Neural cell (in vitro differentiated cells): ENCODE measurements around the gene NCKAP5. TPM values are rescaled to one million over a fixed set of nuclear protein-coding genes. Genes with fewer than 3 reads are reported as not detected.

Experiments
- H2AFZ ChIP-seq: fragments of 200-600, 300-800 bp; sonication (generic), shearing (Covaris generic); 2 replicates; pipeline ENCODE4 v1.6.0; 2014; ENCODE audit warnings: low read depth, mild to moderate bottlenecking, antibody characterized with exemption, low read length, moderate library complexity
- H3F3A ChIP-seq: fragments of 200-600 bp; shearing (Covaris generic); 2 replicates; pipeline ENCODE4 v1.6.1; 2016; ENCODE audit warnings: mild to moderate bottlenecking, moderate library complexity, mixed read lengths, antibody characterized with exemption, low read length; ENCODE audit not compliant: insufficient read depth, poor library complexity, severe bottlenecking
- H3K27ac ChIP-seq: fragments of 200-600, 300-800 bp; sonication (generic), shearing (Covaris generic); 2 replicates; pipeline ENCODE4 v1.5.1; 2014; ENCODE audit warnings: mild to moderate bottlenecking, low read length, moderate library complexity
- H3K27me3 ChIP-seq: fragments of 300-800, 200-600 bp; sonication (generic), shearing (Covaris generic); 2 replicates; pipeline ENCODE4 v1.6.0; 2014; ENCODE audit warnings: mild to moderate bottlenecking, low read depth, low read length, moderate library complexity; ENCODE audit not compliant: insufficient read depth
- H3K36me3 ChIP-seq: fragments of 300-800, 200-600 bp; sonication (generic), shearing (Covaris generic); 2 replicates; pipeline ENCODE4 v1.5.1; 2014; ENCODE audit warnings: mild to moderate bottlenecking, antibody characterized with exemption, low read length, moderate library complexity; ENCODE audit not compliant: insufficient read depth
- H3K4me2 ChIP-seq: fragments of 300-800, 200-600 bp; sonication (generic), shearing (Covaris generic); 2 replicates; pipeline ENCODE4 v1.6.0; 2014; ENCODE audit warnings: mild to moderate bottlenecking, low read length
- H3K4me3 ChIP-seq: fragments of 300-800, 200-600 bp; sonication (generic), shearing (Covaris generic); 2 replicates; pipeline ENCODE4 v1.5.1; 2014; ENCODE audit warnings: mild to moderate bottlenecking, low read length, moderate library complexity
- H3K79me2 ChIP-seq: fragments of 200-600 bp; shearing (Covaris generic); replicated peaks from 2 replicates; pipeline ENCODE4 v1.6.0; 2014; ENCODE audit warnings: mild to moderate bottlenecking, low read length, moderate library complexity; ENCODE audit not compliant: insufficient read depth
- H3K9ac ChIP-seq: fragments of 300-800, 200-600 bp; sonication (generic), shearing (Covaris generic); 2 replicates; pipeline ENCODE4 v1.6.1; 2016; ENCODE audit warnings: mild to moderate bottlenecking, low read length, mixed read lengths
- H3K9me2 ChIP-seq: fragments of 200-600 bp; shearing (Covaris generic); 2 replicates; pipeline ENCODE4 v1.6.1; 2016; ENCODE audit warnings: mild to moderate bottlenecking, low read length, mixed read lengths; ENCODE audit not compliant: insufficient read depth
- H3K9me3 ChIP-seq: fragments of 200-600, 300-800 bp; sonication (generic), shearing (Covaris generic); 2 replicates; pipeline ENCODE4 v1.6.1; 2016; ENCODE audit warnings: mild to moderate bottlenecking, mixed run types, low read length, moderate library complexity, mixed read lengths
- H4K20me1 ChIP-seq: fragments of 200-600 bp; shearing (Covaris generic); 2 replicates; pipeline ENCODE4 v1.6.1; 2016; ENCODE audit warnings: mild to moderate bottlenecking, mixed run types; ENCODE audit not compliant: insufficient read depth
- CTCF ChIP-seq: fragments of 450-650 bp; IDR thresholded peaks from 2 replicates; pipeline ENCODE4 v1.5.1; 2014; ENCODE audit warnings: antibody characterized with exemption, mild to moderate bottlenecking, moderate library complexity; ENCODE audit not compliant: poor library complexity, severe bottlenecking
- EP300 ChIP-seq: fragments of 450-650 bp; conservative IDR thresholded peaks from 2 replicates; pipeline ENCODE4 v1.6.1; 2014; ENCODE audit warnings: antibody characterized with exemption, mild to moderate bottlenecking, moderate library complexity; ENCODE audit not compliant: poor library complexity, severe bottlenecking
- EZH2 ChIP-seq: fragments of 200-600, 300-800 bp; shearing (Covaris generic), sonication (generic); IDR thresholded peaks from 2 replicates; pipeline ENCODE4 v1.6.1; 2014; ENCODE audit warnings: antibody characterized with exemption, low read length, borderline replicate concordance, mild to moderate bottlenecking; ENCODE audit not compliant: insufficient read depth, poor library complexity, severe bottlenecking
- MXI1 ChIP-seq: fragments of 450-650 bp; conservative IDR thresholded peaks from 2 replicates; pipeline ENCODE4 v1.6.1; 2014; ENCODE audit warnings: antibody characterized with exemption, mild to moderate bottlenecking; ENCODE audit not compliant: poor library complexity, severe bottlenecking
- POLR2AphosphoS5 ChIP-seq: IDR thresholded peaks from 2 replicates; pipeline ENCODE4 v1.6.1; 2012
- RAD21 ChIP-seq: fragments of 450-650 bp; conservative IDR thresholded peaks from 2 replicates; pipeline ENCODE4 v1.6.1; 2014; ENCODE audit warnings: antibody characterized with exemption, mild to moderate bottlenecking, moderate library complexity
- REST ChIP-seq: IDR thresholded peaks from 2 replicates; pipeline ENCODE4 v1.6.1; 2012; ENCODE audit warnings: borderline replicate concordance
- SMC3 ChIP-seq: fragments of 450-650 bp; conservative IDR thresholded peaks from 2 replicates; pipeline ENCODE4 v1.6.1; 2014; ENCODE audit warnings: antibody characterized with exemption, mild to moderate bottlenecking, moderate library complexity; ENCODE audit not compliant: poor library complexity
- TAF1 ChIP-seq: IDR thresholded peaks from 2 replicates; pipeline ENCODE4 v1.6.1; 2012; ENCODE audit warnings: low read depth
- polyA plus RNA-seq: library from polyadenylated mRNA; depleted of rRNA; stranded (reverse); fragments of >200 nt; gene quantifications from 2 replicates; pipeline ENCODE4 v1.2.3, GENCODE V29; 2014

The NCKAP5 gene
- polyA plus RNA-seq, 1 donor from 2014 or later = 2.4 TPM

- no peak overlapping the region for H3K4me3 ChIP-seq
- no peaks in the 10 kb centered on the region for H3K36me3 ChIP-seq
- no peaks in the 10 kb centered on the region for H3F3A ChIP-seq
- H3K4me2 ChIP-seq = no peak overlapping the region
- H3K9me3 ChIP-seq = no peaks in the 10 kb centered on the region
- no peak overlapping the region for H2AFZ ChIP-seq
- H3K9ac ChIP-seq = no peak overlapping the region
- no peak overlapping the region for H3K27ac ChIP-seq
- TF ChIP-seq SMC3 (no peak), MXI1 (no peak), RAD21 (no peak), CTCF (no peak), EZH2 (no peak), EP300 (no peak), REST (no peak), TAF1 (no peak), POLR2AphosphoS5 (no peak)
- no peaks in the 10 kb centered on the region for H3K9me2 ChIP-seq
- H3K79me2 ChIP-seq = no peaks in the 10 kb centered on the region
- H3K27me3 ChIP-seq = no peaks in the 10 kb centered on the region
- no peaks in the 10 kb centered on the region for H4K20me1 ChIP-seq
These were observed 130.8 kb downstream of the NCKAP5 start for GRCh38 chr2:133437492-133437891.

DNA sequence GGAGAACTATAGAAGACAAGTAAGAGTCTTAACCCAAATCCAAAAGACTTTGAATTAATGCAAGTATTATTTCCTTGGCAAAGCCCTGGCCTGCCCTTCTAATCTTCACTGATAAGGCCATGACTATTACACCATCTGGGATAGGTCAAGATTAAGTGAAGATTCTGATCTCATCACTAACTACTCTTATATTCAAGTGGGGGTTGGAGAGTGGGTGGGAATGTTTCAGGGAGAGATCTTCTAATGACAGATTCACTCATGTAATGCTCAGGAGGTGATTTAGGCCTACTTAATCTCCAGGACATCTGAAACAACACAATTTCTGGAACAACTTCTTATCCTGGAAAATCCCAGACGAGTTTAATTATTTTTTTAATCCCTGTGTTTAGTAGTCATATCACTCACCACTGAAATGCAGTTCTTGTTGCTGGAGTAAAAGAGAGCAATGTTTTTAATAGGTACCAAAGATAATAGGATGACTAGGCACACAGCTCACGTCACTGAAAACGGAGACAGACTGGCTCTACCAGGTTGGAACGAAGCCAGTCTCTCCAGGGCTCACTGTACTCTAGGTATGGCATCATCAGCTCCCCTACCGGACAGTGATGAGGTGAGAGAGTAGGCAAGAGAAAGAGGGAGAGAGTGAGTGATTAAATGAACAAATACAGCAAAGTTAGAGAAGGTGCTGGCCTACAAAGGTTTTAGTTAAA, 133.1 kb downstream of the NCKAP5 start:
- no peak overlapping the region for H3K4me2 ChIP-seq
- no peak overlapping the region for H3K9ac ChIP-seq
- no peak overlapping the region for H2AFZ ChIP-seq

More for the DNA sequence above, 133.1 kb downstream of the NCKAP5 start:
- Histone ChIP-seq H3K36me3 (no peaks in the 10 kb centered on the region), H3F3A (no peaks in the 10 kb centered on the region), H3K27me3 (no peaks in the 10 kb centered on the region), H3K9me2 (no peaks in the 10 kb centered on the region), H3K79me2 (no peaks in the 10 kb centered on the region), H4K20me1 (no peaks in the 10 kb centered on the region), H3K4me3 (no peak overlapping the region), H3K27ac (no peak overlapping the region), H3K9me3 (no peaks in the 10 kb centered on the region)
- TF ChIP-seq MXI1 (no peak), SMC3 (no peak), EP300 (no peak), RAD21 (no peak), TAF1 (no peak), CTCF (no peak)
